ENCODE results near the gene AADACL4. TPM values are rescaled to one million over a fixed set of nuclear protein-coding genes. Genes with fewer than 3 reads are reported as not detected.
A peak's percentile ranks its signal among the peaks of the same experiment; 100 is the strongest.

Gene AADACL4
- total and polyA plus RNA-seq, 9 of the 15 experiments (the other 6 are each of a cell fraction or from before 2014, with no cell fraction given): not detected

GRCh38 chr1:12604114-12604874, 39.6 kb upstream of the AADACL4 start (continued):
- no peak for TF ChIP-seq EZH2 (IDR thresholded peaks at IDR 0.05; ENCODE audit: borderline replicate concordance, low read depth, low read length)
- peak; percentile 98 to 100 for TF ChIP-seq RCOR1 (IDR thresholded peaks at IDR 0.05; ENCODE audit: borderline replicate concordance in 1 of 2, low read depth in 2 of 2, low read length in 2 of 2)
- no peak for TF ChIP-seq ARHGAP35 (IDR thresholded peaks at IDR 0.05; ENCODE audit: partially characterized antibody)
- TF ChIP-seq HNRNPK (IDR thresholded peaks at IDR 0.05; ENCODE audit: low read depth, low read length, poor library complexity, severe bottlenecking): no peak
- TF ChIP-seq PKNOX1 (IDR thresholded peaks at IDR 0.05): peak; percentile 97
- 0 out of 2 replicates have a peak, but pooled peaks have one; percentile 4 for TF ChIP-seq MIER1 (IDR thresholded peaks at IDR 0.05; ENCODE audit: low read depth)
- TF ChIP-seq TBL1XR1 (IDR thresholded peaks at IDR 0.05; ENCODE audit: low read length in 2 of 2): peak; percentile 97 to 99
- TF ChIP-seq THRAP3 (IDR thresholded peaks at IDR 0.05; ENCODE audit: borderline replicate concordance): no peak
- peak; percentile 32 for TF ChIP-seq HNRNPLL (IDR thresholded peaks at IDR 0.05; ENCODE audit: low read depth, low read length, poor library complexity, severe bottlenecking)
- no peak for TF ChIP-seq ZNF12 (CRISPR knock-in tag; IDR thresholded peaks at IDR 0.05)
- peak; percentile 94 for TF ChIP-seq CEBPB (tag; IDR thresholded peaks at IDR 0.05)
- TF ChIP-seq ZNF134 (CRISPR knock-in tag; conservative IDR thresholded peaks at IDR 0.05): 0 out of 2 replicates have a peak, but pooled peaks have one; percentile 39
- TF ChIP-seq RNF219 (CRISPR knock-in tag; IDR thresholded peaks at IDR 0.05): no peak
- TF ChIP-seq ZNF592 (IDR thresholded peaks at IDR 0.05): peak; percentile 83
- TF ChIP-seq FIP1L1 (IDR thresholded peaks at IDR 0.05; ENCODE audit: low read depth, low read length, poor library complexity, severe bottlenecking): no peak
- no peak for TF ChIP-seq KAT8 (IDR thresholded peaks at IDR 0.05; ENCODE audit: low read depth)
- no peak for TF ChIP-seq CHD4 (IDR thresholded peaks at IDR 0.05; ENCODE audit: insufficient read depth, insufficient replicate concordance, low read depth, low read length, poor library complexity, severe bottlenecking)
- no peak for TF ChIP-seq ZNF444 (CRISPR knock-in tag; IDR thresholded peaks at IDR 0.05)
- no peak; the same call in 1 of the 2 replicates for TF ChIP-seq TCF15 (CRISPR knock-in tag; IDR thresholded peaks at IDR 0.05)
- TF ChIP-seq NR2F6 (CRISPR knock-in tag; IDR thresholded peaks at IDR 0.05): no peak

Measured in K562 (cell line).